ENCODE data around the gene GPBAR1.

GPBAR1 gene

DNA sequence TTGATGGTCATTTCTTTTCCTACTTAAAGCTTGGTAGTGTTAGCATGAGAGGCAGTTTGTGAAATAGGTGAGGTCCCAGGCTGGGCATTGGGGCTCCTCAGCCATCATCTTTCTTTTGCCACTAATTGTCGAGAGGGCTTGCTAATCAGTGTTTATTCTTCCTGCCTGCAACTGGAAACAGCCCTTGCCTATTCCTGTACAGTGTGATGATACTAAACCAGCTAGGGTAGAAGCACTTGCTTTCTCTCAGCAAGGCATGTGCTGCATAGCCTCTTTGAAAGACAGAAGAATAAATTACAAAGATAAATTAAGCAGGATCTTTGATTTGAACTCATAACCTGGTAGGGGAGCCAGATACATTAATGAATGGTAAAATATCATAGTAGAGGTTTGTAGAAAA, 16.6 kb upstream of the GPBAR1 start:
- DNase-seq (ENCODE audit: extremely low read depth in 1 of 2, low read depth in 1 of 2), result no peak

DNA sequence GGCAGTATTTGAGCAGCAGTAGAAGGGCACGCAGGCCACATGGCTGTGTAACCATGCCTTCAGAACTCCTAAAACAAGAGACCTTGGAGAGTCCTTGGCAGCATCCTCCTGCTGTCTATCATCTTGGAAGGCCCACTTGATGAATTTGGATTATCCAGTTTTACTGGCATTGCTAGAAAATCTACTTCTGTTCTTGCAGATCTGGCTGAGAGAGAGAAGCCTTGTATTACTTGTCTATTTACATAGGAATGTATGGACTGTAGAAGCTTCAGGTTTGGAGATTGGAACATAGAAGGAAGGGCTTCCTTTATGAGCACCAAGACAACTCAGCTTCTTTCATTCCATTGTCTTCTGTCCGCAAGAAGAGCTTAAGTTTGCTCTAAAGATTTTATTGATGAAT, 16.1 kb upstream of the GPBAR1 start:
- DNase-seq (ENCODE audit: extremely low read depth in 1 of 2, low read depth in 1 of 2), result no peak

DNA sequence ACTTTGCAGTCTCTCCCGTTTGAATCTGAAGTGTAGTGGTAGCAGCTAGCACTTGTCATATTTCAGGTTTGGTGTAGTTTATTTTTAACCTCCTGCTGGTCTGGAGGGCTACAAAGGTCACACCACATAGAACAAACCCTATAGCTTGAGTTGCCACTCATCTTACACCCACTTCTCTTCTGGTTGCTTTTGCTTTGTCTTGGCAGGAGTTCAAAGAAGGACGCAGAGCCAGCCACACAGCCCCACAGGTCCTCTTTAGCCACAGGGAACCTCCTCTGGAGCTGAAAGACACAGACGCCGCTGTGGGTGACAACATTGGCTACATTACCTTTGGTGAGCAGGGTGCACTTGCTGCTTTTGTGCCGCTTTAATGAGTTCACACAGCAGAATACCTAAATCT, 15.6 kb upstream of the GPBAR1 start:
- no peak for DNase-seq (ENCODE audit: extremely low read depth in 1 of 2, low read depth in 1 of 2)

DNA sequence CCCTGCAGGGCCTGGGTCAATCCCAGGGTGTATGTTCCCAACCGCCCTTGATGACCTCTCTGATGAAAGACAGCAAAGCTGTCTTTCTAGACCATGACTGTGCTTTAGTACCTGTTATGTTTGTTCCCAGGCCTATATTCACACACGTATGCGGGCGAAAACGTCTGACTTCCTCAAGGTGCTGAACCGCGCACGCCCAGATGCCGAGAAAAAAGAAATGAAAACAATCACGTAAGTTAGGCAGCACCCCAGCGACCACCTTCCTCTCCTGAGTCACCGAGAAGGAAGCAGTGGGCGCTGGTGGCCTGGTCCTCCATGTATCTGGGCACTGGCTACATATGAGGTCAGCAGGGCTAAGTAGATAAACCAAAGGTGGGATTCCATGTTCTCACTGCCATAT, 11.1 kb upstream of the GPBAR1 start:
- DNase-seq (ENCODE audit: extremely low read depth in 1 of 2, low read depth in 1 of 2), result no peak

- DNase-seq (ENCODE audit: extremely low read depth in 1 of 2, low read depth in 1 of 2), result no peak
Observed at GRCh38 chr2:218252509-218253231, 8.1 kb upstream of the GPBAR1 start.

DNA sequence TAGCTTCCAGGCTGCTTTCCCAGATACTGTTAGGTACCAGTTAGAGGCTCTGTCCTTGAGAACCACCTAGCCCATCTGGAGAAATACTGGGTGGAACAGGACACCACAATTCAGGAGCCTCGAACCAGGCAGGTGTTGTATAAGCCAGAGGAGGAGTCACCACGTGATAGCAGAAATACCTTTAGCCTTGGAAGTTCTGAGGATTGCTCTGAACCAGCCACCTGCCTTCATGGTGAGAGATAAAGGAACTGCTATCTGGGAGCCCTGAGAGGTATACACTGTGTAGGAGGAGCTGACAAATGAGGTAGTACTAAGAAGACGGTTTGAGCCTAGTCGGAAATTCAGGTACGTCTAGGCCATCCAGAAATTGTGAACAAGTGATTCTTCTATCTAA, 7.6 kb upstream of the GPBAR1 start:
- DNase-seq (ENCODE audit: extremely low read depth in 1 of 2, low read depth in 1 of 2), result no peak

DNA sequence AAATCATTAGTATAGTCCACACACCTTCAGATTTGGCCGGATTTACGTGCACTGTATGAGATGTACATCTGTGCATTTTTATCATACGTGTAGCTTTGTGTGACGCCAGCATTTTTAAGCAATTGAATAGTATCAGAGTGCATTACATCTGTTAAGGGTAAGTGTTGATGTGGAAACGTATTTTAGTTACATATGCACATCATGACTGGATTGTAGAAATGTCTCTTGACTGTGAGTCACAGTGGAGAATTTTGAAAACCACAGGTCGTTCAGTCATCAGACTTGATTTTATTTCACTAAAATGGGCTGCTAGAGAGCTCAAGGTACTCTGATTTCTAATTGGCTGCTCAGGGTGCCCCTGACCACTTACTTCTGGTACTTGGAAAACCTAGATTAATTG, 5.4 kb upstream of the GPBAR1 start:
- no peak for DNase-seq (ENCODE audit: extremely low read depth in 1 of 2, low read depth in 1 of 2)

DNA sequence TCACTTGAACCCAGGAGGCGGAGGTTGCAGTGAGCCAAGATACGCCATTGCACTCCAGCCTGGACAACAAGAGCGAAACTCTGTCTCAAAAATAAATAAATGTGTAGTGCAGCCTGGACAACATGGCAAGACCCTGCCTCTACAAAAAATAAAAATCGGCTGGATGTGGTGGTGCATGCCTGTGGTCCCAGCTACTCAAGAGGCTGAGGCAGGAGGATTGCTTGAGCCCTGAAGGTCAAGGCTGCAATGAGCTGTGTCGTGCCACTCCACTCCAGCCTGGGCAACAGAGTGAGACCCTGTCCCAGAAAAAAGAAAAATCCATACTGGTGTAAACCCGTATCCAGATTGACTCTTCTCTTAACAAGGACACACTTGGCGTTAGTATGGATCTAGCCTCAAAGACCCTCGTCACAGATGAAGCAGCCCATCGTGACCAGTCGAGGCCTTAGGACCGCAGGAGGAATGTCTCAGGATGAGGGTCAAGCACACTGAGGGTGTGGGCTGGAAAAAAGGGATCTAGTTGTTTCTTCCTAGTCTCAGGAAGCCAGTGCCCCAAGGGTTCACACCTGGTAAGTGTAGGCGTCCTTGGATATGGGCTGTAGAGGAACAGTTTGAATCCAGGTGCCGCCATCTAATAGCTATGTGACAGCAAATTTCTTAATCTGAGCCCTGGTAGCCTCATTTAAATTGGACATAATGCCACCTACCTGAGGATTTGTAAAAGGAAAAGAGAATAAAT, 4.0 kb upstream of the GPBAR1 start:
- DNase-seq (ENCODE audit: extremely low read depth in 1 of 2, low read depth in 1 of 2), result no peak

- DNase-seq (ENCODE audit: extremely low read depth in 1 of 2, low read depth in 1 of 2), result peak; percentile 43 to 54
Observed at GRCh38 chr2:218257390-218257981, 3.3 kb upstream of the GPBAR1 start.

DNA sequence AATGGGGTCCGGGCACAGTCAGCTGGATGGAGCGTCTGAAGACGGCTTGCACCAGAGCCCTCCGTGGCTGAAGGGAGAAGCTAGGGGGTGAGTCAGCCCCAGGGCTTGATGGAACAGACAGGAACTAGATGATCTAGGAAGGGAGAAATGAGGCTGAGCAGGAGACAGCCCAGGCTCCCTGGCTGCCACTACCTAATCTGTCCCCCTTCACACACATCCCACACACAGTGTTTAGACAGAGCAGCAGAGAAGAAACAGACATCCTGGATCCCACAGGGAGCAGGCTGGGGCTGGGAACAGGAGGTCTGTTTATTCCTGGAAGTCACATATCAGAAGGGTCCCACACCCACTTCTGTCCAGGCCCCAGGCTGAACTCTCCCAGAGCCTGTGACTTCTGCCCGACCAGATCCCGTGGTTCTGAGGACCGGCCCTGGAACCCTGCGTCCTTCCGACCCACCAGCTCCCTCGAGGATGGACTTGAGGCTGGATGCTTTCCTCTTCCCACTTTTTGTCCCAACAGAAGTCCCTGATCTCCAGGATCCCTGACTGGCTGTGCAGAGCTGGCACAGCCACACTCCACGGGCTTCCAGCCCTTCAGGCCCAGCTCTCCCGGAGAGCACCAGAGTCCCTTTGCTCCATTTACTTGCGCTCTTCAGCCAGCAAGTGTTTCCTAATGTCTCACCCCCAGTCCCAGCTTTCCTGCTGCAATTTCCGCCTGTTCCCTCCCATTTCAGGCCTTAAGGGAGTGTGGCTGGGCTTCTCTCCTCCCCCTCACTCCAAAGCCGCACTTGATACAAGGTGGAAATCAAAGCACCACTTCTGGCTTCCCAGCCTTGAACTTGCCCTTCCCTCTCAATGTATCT, 1.5 kb upstream of the GPBAR1 start:
- no peak for DNase-seq (ENCODE audit: extremely low read depth in 1 of 2, low read depth in 1 of 2)

GRCh38 chr2:218260166-218260565, 649 bp upstream of the GPBAR1 start:
- DNase-seq (ENCODE audit: extremely low read depth in 1 of 2, low read depth in 1 of 2), result no peak

DNA sequence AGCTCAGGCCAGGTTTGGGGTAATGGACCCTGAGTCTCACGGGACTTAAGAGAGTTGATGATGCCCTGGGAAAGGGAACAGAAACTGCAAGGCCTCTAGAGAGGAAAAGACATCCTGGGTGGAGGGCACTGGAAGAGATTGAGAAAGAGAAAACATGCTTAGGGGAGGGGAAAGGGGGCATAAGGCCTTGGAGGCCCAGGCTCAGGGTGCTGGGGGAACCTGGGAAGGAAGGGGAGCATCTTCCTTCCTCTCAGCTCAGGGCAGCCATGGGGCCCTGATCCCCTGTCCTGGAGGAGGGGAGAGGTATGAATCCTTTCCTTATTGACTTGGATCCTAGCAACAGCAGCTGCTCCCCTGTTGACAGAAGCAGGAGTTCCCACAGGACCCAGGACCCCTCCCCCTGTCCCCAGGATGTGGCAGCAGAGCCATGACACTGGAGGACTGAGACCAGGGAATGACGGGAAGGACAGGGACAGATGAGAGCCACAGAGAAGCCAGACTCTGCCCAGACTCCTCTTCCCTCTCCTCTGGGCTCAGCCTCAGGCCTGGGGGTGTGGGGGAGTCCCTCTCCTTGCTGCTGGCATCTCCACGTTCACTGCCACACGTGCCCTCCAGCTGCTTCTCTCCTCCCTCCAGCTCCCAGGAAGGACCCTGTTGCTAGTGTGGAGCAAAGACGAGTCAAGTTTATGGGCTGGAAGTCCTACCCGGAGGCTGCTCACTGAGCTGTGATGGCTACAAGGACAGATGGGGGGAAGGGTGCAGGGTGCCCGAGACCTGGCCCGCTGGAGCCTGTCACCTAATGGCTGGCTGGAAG, 815 bp downstream of the GPBAR1 start:
- no peak for DNase-seq (ENCODE audit: extremely low read depth in 1 of 2, low read depth in 1 of 2)

DNA sequence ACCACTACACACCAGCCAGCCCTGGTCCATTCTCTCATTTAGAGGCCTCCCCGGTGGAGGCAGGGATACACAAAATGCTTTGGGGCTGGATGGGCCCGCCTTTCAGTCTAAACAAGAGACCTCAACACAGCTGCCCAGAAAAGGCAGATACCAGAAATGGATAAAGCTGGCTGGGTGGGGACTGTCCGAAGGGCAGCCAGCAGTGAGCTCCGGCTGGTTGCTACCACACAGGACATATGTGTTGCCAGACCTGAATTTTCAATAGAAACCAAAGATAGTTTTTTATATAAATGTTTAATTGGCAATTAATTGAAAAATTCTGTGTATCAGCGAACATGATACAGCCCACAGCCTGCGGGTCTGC, 1.4 kb downstream of the GPBAR1 start:
- no peak for DNase-seq (ENCODE audit: extremely low read depth in 1 of 2, low read depth in 1 of 2)

DNA sequence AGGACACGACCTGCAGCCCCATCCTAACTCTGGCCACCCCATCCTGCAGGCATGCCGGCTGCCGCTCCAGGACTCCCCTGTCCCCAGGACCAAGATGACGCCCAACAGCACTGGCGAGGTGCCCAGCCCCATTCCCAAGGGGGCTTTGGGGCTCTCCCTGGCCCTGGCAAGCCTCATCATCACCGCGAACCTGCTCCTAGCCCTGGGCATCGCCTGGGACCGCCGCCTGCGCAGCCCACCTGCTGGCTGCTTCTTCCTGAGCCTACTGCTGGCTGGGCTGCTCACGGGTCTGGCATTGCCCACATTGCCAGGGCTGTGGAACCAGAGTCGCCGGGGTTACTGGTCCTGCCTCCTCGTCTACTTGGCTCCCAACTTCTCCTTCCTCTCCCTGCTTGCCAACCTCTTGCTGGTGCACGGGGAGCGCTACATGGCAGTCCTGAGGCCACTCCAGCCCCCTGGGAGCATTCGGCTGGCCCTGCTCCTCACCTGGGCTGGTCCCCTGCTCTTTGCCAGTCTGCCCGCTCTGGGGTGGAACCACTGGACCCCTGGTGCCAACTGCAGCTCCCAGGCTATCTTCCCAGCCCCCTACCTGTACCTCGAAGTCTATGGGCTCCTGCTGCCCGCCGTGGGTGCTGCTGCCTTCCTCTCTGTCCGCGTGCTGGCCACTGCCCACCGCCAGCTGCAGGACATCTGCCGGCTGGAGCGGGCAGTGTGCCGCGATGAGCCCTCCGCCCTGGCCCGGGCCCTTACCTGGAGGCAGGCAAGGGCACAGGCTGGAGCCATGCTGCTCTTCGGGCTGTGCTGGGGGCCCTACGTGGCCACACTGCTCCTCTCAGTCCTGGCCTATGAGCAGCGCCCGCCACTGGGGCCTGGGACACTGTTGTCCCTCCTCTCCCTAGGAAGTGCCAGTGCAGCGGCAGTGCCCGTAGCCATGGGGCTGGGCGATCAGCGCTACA, 2.1 kb downstream of the GPBAR1 start:
- DNase-seq (ENCODE audit: extremely low read depth in 1 of 2, low read depth in 1 of 2), result no peak

DNA sequence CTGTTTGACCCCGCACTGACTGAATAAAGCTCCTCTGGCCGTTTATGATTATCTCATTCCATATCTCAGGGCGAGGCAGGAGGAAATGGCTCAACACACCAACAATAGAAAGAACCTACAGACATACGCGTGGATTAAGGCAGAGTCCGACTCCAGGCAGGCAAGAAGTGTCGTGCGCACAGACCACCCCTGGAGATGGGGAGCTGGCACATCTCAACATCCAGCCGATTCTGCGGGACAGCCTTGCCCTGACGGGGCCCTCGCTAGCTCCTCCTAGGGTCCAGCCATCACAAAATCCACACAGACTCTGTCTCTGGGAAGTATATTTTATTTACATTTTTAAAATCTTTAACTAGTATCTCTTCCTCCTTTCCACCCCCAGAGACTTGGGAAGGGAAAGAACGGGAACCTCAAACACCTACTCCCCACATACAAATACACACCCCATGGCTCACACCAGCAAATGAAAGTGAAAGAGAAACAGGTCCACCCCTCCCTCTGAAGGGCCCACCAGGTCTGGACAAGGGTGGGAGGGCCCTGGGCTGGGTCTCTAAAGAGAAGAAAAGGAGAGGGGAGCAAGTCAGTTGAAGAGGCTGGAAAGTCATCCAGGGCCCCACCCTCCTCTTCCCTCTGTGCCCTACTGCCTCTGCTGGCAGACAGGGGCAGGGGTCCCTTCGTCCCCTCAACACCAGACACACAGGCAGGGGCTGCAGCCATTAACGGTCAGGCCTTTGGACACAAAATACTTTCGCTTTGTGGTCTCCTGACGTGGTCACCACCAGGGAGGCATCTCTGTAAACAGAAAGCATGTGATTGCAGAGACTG, 3.2 kb downstream of the GPBAR1 start:
- DNase-seq (ENCODE audit: extremely low read depth in 1 of 2, low read depth in 1 of 2), result no peak

DNA sequence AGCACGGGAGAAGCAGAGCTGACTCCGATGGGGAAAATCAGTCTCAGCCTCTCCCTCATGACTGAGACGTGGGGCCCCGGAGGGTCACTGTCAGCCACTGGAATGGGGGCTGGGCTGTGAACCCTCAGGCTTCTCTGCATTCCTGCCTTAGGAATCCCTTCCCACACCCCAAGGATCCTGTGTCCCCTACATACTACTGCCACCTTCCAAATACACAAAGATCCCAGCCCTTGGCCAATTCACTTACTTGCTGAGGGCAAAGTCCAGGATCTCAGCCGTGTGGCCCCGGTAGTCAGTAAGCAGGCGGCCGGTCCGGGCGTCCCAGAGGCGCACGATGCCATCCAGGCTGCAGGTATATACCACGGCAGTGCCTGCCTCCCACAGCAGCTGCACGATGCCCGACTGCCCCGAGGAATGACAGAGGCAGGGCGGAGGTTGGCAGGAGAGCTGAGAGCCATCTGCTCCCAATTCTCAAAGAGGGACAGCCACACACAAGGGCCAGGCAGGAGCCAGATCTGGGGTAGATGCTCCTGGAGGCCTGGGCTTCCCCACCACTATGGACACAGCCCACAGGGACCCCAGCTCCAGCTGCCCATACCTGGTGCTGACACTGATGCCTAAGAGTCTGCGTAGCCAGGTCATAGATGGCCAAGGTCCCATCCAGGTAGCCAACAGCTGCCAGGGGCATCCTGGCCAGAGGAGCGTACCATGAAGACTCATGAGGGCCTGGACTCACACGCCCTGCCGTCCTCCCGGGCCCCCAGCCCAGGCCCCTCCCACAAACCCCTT, 4.2 kb downstream of the GPBAR1 start:
- DNase-seq (ENCODE audit: extremely low read depth in 1 of 2, low read depth in 1 of 2), result no peak

DNA sequence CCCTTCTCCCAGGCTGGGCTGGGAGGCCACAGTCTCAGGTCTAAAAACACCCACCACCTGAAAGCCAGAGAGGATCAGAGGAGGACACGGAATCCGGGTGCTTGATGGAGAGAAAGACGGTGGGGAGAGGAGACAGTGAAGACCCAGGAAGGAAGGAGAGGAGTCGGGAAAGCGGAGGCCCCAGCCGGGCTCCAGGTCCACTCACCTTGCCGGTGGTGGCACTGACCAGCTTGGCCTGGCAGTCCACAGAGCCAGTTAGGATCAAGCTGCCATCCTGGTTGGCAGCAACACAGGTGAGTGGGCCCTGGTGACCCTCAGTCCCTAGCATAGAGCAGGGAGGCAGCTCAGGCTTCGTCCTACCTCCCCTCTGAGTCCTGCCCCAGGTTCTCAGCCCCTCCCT, 4.8 kb downstream of the GPBAR1 start:
- DNase-seq (ENCODE audit: extremely low read depth in 1 of 2, low read depth in 1 of 2), result no peak
